CD8-positive, alpha-beta memory T cell (primary cell): ENCODE measurements around the gene PIK3CD. TPM values are rescaled to one million over a fixed set of nuclear protein-coding genes. Genes with fewer than 3 reads are reported as not detected.

Experiments
- CTCF ChIA-PET: fragments of 350-600 bp; sonication (Branson Sonifier 250); formaldehyde crosslinking; loops from one replicate; lab custom pipeline; 2021; ENCODE audit warnings: antibody characterized with exemption; lab: Charles Lee
- POLR2A ChIA-PET: fragments of 350-600 bp; sonication (Branson Sonifier 250); formaldehyde crosslinking; loops from one replicate; lab custom pipeline; 2021; ENCODE audit warnings: antibody characterized with exemption; lab: Charles Lee
- DNase-seq, 5 donors: peaks; one replicate each; pipeline versions ENCODE4 v3.0.0 to v3.0.0-alpha.2; 2020 to 2022; ENCODE audit warnings: mixed read lengths in 1 of 5
- H3K27ac ChIP-seq: one replicate; pipeline ENCODE4 v1.7.0; 2013; ENCODE audit warnings: low read depth, mild to moderate bottlenecking, low read length, moderate library complexity
- H3K27me3 ChIP-seq: 2 replicates; pipeline ENCODE4 v1.7.0; 2013; ENCODE audit warnings: low read length, mild to moderate bottlenecking; ENCODE audit not compliant: insufficient read depth, poor library complexity, severe bottlenecking
- H3K36me3 ChIP-seq: 2 replicates; pipeline ENCODE4 v1.7.0; 2013; ENCODE audit warnings: mild to moderate bottlenecking, low read length, moderate library complexity; ENCODE audit not compliant: insufficient read depth
- H3K4me1 ChIP-seq: 2 replicates; pipeline ENCODE4 v1.7.0; 2013; ENCODE audit warnings: mild to moderate bottlenecking, low read length, moderate library complexity; ENCODE audit not compliant: insufficient read depth
- H3K4me3 ChIP-seq: 2 replicates; pipeline ENCODE4 v1.7.0; 2013; ENCODE audit warnings: mild to moderate bottlenecking, low read length
- H3K9me3 ChIP-seq: 2 replicates; pipeline ENCODE4 v1.7.0; 2013; ENCODE audit warnings: mild to moderate bottlenecking, low read length
- H3K27ac Mint-ChIP-seq, 8 donors: one replicate each; pipeline ENCODE4 v1.8.0; 2020 to 2021; ENCODE audit warnings: mixed read lengths in 8 of 8, mild to moderate bottlenecking in 6 of 8, inconsistent platforms in 3 of 8, moderate library complexity in 3 of 8
- H3K27me3 Mint-ChIP-seq, 2 donors: one replicate each; pipeline ENCODE4 v1.8.0; 2020 to 2021; ENCODE audit warnings: mixed read lengths in 2 of 2, mild to moderate bottlenecking in 1 of 2, moderate library complexity in 1 of 2
- H3K36me3 Mint-ChIP-seq, 3 donors: one replicate each; pipeline ENCODE4 v1.8.0; 2020 to 2021; ENCODE audit warnings: mixed read lengths in 3 of 3, inconsistent platforms in 1 of 3, mild to moderate bottlenecking in 1 of 3
- H3K4me1 Mint-ChIP-seq, 3 donors: one replicate each; pipeline ENCODE4 v1.8.0; 2020 to 2021; ENCODE audit warnings: mixed read lengths in 3 of 3, inconsistent platforms in 1 of 3, mild to moderate bottlenecking in 1 of 3
- H3K4me3 Mint-ChIP-seq, 7 donors: one replicate each; pipeline ENCODE4 v1.8.0; 2020 to 2021; ENCODE audit warnings: mixed read lengths in 7 of 7, mild to moderate bottlenecking in 6 of 7, moderate library complexity in 4 of 7, inconsistent platforms in 2 of 7
- H3K9me3 Mint-ChIP-seq, 5 donors: one replicate each; pipeline ENCODE4 v1.8.0; 2020 to 2022; ENCODE audit warnings: mixed read lengths in 5 of 5, mild to moderate bottlenecking in 3 of 5, moderate library complexity in 2 of 5, inconsistent platforms in 1 of 5
- polyA plus RNA-seq: library from polyadenylated mRNA; unstranded; fragments of 300-500 nt; fragmentation: Illumina TruSeq; gene quantifications from one replicate; pipeline ENCODE4 v1.2.3, GENCODE V29; 2021
- total RNA-seq, 2 experiments: library from RNA; stranded (reverse); gene quantifications; one replicate each; pipeline ENCODE4 v1.2.3, GENCODE V29; 2021

Gene PIK3CD
- total and polyA plus RNA-seq, 3 experiments from 2014 or later = 109 to 165 (median 157) TPM

GRCh38 chr1:9726406-9726805 lies 74.9 kb downstream of the PIK3CD start:
- Mint-ChIP-seq H3K4me3 (peak overlapping the region in 1 of 7 donors; percentile 54), H3K36me3 (peaks cover 9 to 88% (median 18%) of the 10 kb centered on the region in 3 donors), H3K27me3 (peaks cover 0 to 9% of the 10 kb centered on the region in 2 donors), H3K4me1 (peaks cover 35 to 69% (median 45%) of the 10 kb centered on the region in 3 donors), H3K27ac (peak overlapping the region in 2 of 8 donors; percentile 66 to 87), H3K9me3 (peaks cover 0 to 2% (median 0%) of the 10 kb centered on the region in 5 donors)
- no peak for DNase-seq
- Histone ChIP-seq H3K4me3 (no peak overlapping the region), H3K27me3 (no peaks in the 10 kb centered on the region), H3K27ac (no peak overlapping the region), H3K4me1 (peaks cover 88% of the 10 kb centered on the region), H3K9me3 (no peaks in the 10 kb centered on the region), H3K36me3 (peaks cover 63% of the 10 kb centered on the region)
- ChIA-PET POLR2A (interaction anchor here (0.6 to 1.3 kb wide), 3 partner anchors 9 to 274 kb away, joined by 3 to 5 read pairs (median 4); no protein-coding TSS in a partner anchor), CTCF (interaction anchor here (1.2 to 20.4 kb wide), 5 partner anchors 11 to 142 kb away, joined by 3 to 280 read pairs (median 12); no protein-coding TSS in a partner anchor)

DNA sequence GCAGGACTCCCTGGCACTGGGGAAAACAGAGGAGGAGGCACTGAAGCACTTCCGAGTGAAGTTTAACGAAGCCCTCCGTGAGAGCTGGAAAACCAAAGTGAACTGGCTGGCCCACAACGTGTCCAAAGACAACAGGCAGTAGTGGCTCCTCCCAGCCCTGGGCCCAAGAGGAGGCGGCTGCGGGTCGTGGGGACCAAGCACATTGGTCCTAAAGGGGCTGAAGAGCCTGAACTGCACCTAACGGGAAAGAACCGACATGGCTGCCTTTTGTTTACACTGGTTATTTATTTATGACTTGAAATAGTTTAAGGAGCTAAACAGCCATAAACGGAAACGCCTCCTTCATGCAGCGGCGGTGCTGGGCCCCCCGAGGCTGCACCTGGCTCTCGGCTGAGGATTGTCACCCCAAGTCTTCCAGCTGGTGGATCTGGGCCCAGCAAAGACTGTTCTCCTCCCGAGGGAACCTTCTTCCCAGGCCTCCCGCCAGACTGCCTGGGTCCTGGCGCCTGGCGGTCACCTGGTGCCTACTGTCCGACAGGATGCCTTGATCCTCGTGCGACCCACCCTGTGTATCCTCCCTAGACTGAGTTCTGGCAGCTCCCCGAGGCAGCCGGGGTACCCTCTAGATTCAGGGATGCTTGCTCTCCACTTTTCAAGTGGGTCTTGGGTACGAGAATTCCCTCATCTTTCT lies 75.5 kb downstream of the PIK3CD start:
- Histone ChIP-seq H3K27ac (no peak overlapping the region), H3K9me3 (no peaks in the 10 kb centered on the region), H3K4me1 (peaks cover 83% of the 10 kb centered on the region), H3K4me3 (no peak overlapping the region), H3K27me3 (no peaks in the 10 kb centered on the region), H3K36me3 (peaks cover 62% of the 10 kb centered on the region)
- ChIA-PET POLR2A (interaction anchor here (0.6 to 1.3 kb wide), 4 partner anchors 10 to 274 kb away, joined by 3 to 5 read pairs (median 4); partner anchors contain the start of gene PIK3CD), CTCF (interaction anchor here (1.2 to 20.4 kb wide), 4 partner anchors 11 to 141 kb away, joined by 3 to 280 read pairs (median 26); no protein-coding TSS in a partner anchor)
- Mint-ChIP-seq H3K4me1 (peaks cover 39 to 68% (median 47%) of the 10 kb centered on the region in 3 donors), H3K36me3 (peaks cover 10 to 88% (median 19%) of the 10 kb centered on the region in 3 donors), H3K4me3 (peak overlapping the region in 2 of 7 donors; percentile 5 to 11), H3K27ac (peak overlapping the region in 7 of 8 donors; percentile 59 to 92 (median 87)), H3K9me3 (peaks cover 0 to 2% (median 0%) of the 10 kb centered on the region in 5 donors), H3K27me3 (peaks cover 0 to 10% of the 10 kb centered on the region in 2 donors)
- DNase-seq = no peak

- Mint-ChIP-seq H3K9me3 (peaks cover 0 to 2% (median 0%) of the 10 kb centered on the region in 5 donors), H3K4me1 (peaks cover 40 to 75% (median 59%) of the 10 kb centered on the region in 3 donors), H3K27me3 (peaks cover 0 to 10% of the 10 kb centered on the region in 2 donors), H3K4me3 (peak overlapping the region; percentile 29 to 88 (median 76)), H3K36me3 (peaks cover 12 to 88% (median 22%) of the 10 kb centered on the region in 3 donors), H3K27ac (peak overlapping the region; percentile 87 to 96 (median 92))
- Histone ChIP-seq H3K27ac (peak overlapping the region; percentile 3), H3K27me3 (no peaks in the 10 kb centered on the region), H3K4me3 (peak overlapping the region; percentile 38), H3K9me3 (no peaks in the 10 kb centered on the region), H3K36me3 (peaks cover 53% of the 10 kb centered on the region), H3K4me1 (peaks cover 79% of the 10 kb centered on the region)
- peak in 4 of 5 donors; percentile 30 to 88 (median 62) for DNase-seq
- ChIA-PET CTCF (interaction anchor here (5.6 to 20.4 kb wide), 2 partner anchors 13 to 101 kb away, joined by 40 to 280 read pairs; no protein-coding TSS in a partner anchor), POLR2A (interaction anchor here (1.2 to 1.3 kb wide), 2 partner anchors 12 to 77 kb away, joined by 5 read pairs; partner anchors contain the start of gene PIK3CD)
Measured at GRCh38 chr1:9728451-9729295, 77.1 kb downstream of the PIK3CD start.

GRCh38 chr1:9729523-9729922 lies 78.0 kb downstream of the PIK3CD start:
- no peaks in the 10 kb centered on the region for H3K9me3 ChIP-seq
- H3K27me3 Mint-ChIP-seq = peaks cover 0 to 10% of the 10 kb centered on the region in 2 donors
- H3K36me3 Mint-ChIP-seq = peaks cover 15 to 88% (median 22%) of the 10 kb centered on the region in 3 donors
- no peaks in the 10 kb centered on the region for H3K27me3 ChIP-seq
- peak overlapping the region; percentile 38 for H3K4me3 ChIP-seq
- peak overlapping the region in 3 of 7 donors; percentile 46 to 76 (median 70) for H3K4me3 Mint-ChIP-seq
- ChIA-PET CTCF (interaction anchor here (20.4 kb wide), 1 partner anchor 101 kb away, joined by 280 read pairs; no protein-coding TSS in a partner anchor), POLR2A (interaction anchor here (1.2 kb wide), 1 partner anchor 13 kb away, joined by 5 read pairs; no protein-coding TSS in a partner anchor)
- H3K4me1 Mint-ChIP-seq = peaks cover 44 to 73% (median 59%) of the 10 kb centered on the region in 3 donors
- H3K36me3 ChIP-seq = peaks cover 49% of the 10 kb centered on the region
- peak overlapping the region in 7 of 8 donors; percentile 87 to 96 (median 92) for H3K27ac Mint-ChIP-seq
- H3K4me1 ChIP-seq = peaks cover 72% of the 10 kb centered on the region
- DNase-seq = no peak
- no peak overlapping the region for H3K27ac ChIP-seq
- H3K9me3 Mint-ChIP-seq = peaks cover 0 to 2% (median 0%) of the 10 kb centered on the region in 5 donors

DNA sequence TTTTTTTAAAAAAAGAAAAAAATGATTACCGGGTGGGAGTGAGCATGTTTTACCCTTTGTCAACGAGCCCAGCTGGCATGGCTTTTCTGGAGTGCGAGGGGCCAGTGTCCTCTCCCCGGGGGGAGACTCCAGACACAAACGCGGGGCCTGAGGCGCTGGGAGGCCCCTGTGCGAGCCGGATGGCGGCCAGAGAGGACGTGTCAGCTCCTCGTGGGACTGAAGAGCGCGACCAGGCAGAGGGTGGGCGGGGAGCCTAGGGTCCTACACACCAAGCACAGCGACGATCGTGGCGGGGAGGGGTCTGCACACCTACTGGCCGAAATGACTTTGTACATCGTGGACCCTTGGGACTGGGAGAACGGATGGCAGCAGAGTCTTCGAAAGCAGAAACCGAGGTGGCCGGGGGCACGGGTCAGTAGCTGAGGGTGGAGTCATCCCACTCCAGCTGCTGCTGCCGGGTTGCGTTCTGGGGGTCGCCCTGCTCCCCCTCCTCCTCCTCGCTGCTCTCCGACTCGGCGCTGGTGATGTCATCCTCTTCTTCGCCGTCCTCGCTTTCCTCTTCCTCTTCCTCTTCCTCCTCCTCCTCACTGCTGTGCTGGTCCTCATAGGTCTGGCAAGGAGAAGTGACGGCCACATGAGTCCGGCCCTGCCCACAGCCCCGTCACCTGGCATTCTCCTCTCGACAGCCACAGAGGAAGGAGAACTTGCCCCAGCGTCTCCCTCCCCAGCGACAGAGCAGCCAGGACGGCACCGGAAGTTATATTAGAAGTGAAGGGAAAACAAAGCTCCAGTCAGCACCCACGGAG lies 78.8 kb downstream of the PIK3CD start:
- Mint-ChIP-seq H3K36me3 (peaks cover 15 to 88% (median 17%) of the 10 kb centered on the region in 3 donors), H3K27me3 (peaks cover 0 to 10% of the 10 kb centered on the region in 2 donors), H3K27ac (peak overlapping the region; percentile 63 to 86 (median 71)), H3K9me3 (peaks cover 0 to 2% (median 0%) of the 10 kb centered on the region in 5 donors), H3K4me3 (peak overlapping the region in 6 of 7 donors; percentile 19 to 72 (median 32)), H3K4me1 (peaks cover 39 to 66% (median 54%) of the 10 kb centered on the region in 3 donors)
- Histone ChIP-seq H3K4me3 (no peak overlapping the region), H3K9me3 (no peaks in the 10 kb centered on the region), H3K27me3 (no peaks in the 10 kb centered on the region), H3K27ac (no peak overlapping the region), H3K36me3 (peaks cover 51% of the 10 kb centered on the region), H3K4me1 (peaks cover 64% of the 10 kb centered on the region)
- POLR2A ChIA-PET = interaction anchor here (1.0 to 1.4 kb wide), 3 partner anchors 9 to 14 kb away, joined by 3 to 4 read pairs (median 3); no protein-coding TSS in a partner anchor
- CTCF ChIA-PET = interaction anchor here (20.4 kb wide), 1 partner anchor 102 kb away, joined by 280 read pairs; no protein-coding TSS in a partner anchor
- DNase-seq = no peak

GRCh38 chr1:9731051-9731537 lies 79.6 kb downstream of the PIK3CD start:
- peaks cover 64% of the 10 kb centered on the region for H3K4me1 ChIP-seq
- POLR2A ChIA-PET = interaction anchor here (1.0 to 1.4 kb wide), 4 partner anchors 10 to 15 kb away, joined by 3 to 4 read pairs (median 3); no protein-coding TSS in a partner anchor
- H3K4me3 ChIP-seq = no peak overlapping the region
- no peak overlapping the region for H3K27ac ChIP-seq
- Mint-ChIP-seq H3K27me3 (peaks cover 0 to 10% of the 10 kb centered on the region in 2 donors), H3K36me3 (peaks cover 15 to 96% (median 17%) of the 10 kb centered on the region in 3 donors), H3K27ac (peak overlapping the region in 7 of 8 donors; percentile 65 to 87 (median 74)), H3K4me3 (peak overlapping the region in 2 of 7 donors; percentile 19 to 31), H3K9me3 (peaks cover 0 to 2% (median 0%) of the 10 kb centered on the region in 5 donors), H3K4me1 (peaks cover 39 to 66% (median 54%) of the 10 kb centered on the region in 3 donors)
- CTCF ChIA-PET = interaction anchor here (0.8 to 20.4 kb wide), 3 partner anchors 10 to 103 kb away, joined by 3 to 280 read pairs (median 5); no protein-coding TSS in a partner anchor
- no peaks in the 10 kb centered on the region for H3K9me3 ChIP-seq
- H3K27me3 ChIP-seq = no peaks in the 10 kb centered on the region
- H3K36me3 ChIP-seq = peaks cover 59% of the 10 kb centered on the region
- no peak for DNase-seq
